ENCODE results near the gene LHFPL2.

Gene LHFPL2

GRCh38 chr5:78666041-78666444 lies 17.5 kb upstream of the LHFPL2 start:
- no peaks in the 10 kb centered on the region for H3K4me1 ChIP-seq (ENCODE audit: control insufficient read depth, insufficient read depth, low read length)
- 67 to 69% methylated on average over 2 to 3 of the region's 3 CpGs for WGBS, 2 experiments
- H3K4me3 ChIP-seq (ENCODE audit: insufficient read depth, low read depth, low read length), result no peak overlapping the region
- H3K9me3 ChIP-seq (ENCODE audit: control insufficient read depth, low read length), result no peaks in the 10 kb centered on the region
- no peaks in the 10 kb centered on the region for H3K36me3 ChIP-seq (ENCODE audit: control insufficient read depth, insufficient read depth, low read length)
- no peaks in the 10 kb centered on the region for H3K27me3 ChIP-seq (ENCODE audit: control insufficient read depth, insufficient read depth, low read length, poor library complexity, severe bottlenecking)
- no peak overlapping the region for H3K27ac ChIP-seq (ENCODE audit: insufficient read depth, low read depth, low read length, poor library complexity, severe bottlenecking)

- Histone ChIP-seq H3K36me3 (ENCODE audit: control insufficient read depth, insufficient read depth, low read length) (no peaks in the 10 kb centered on the region), H3K9me3 (ENCODE audit: control insufficient read depth, low read length) (no peaks in the 10 kb centered on the region), H3K27ac (ENCODE audit: insufficient read depth, low read depth, low read length, poor library complexity, severe bottlenecking) (no peak overlapping the region), H3K27me3 (ENCODE audit: control insufficient read depth, insufficient read depth, low read length, poor library complexity, severe bottlenecking) (no peaks in the 10 kb centered on the region), H3K4me1 (ENCODE audit: control insufficient read depth, insufficient read depth, low read length) (no peaks in the 10 kb centered on the region), H3K4me3 (ENCODE audit: insufficient read depth, low read depth, low read length) (no peak overlapping the region)
- WGBS, 2 experiments, result 85 to 94% methylated on average over 3 of the region's 3 CpGs
Observed at GRCh38 chr5:78665534-78665933, 17.0 kb upstream of the LHFPL2 start.

GRCh38 chr5:78662323-78662722 lies 13.8 kb upstream of the LHFPL2 start:
- Histone ChIP-seq H3K27ac (ENCODE audit: insufficient read depth, low read depth, low read length, poor library complexity, severe bottlenecking) (no peak overlapping the region), H3K9me3 (ENCODE audit: control insufficient read depth, low read length) (no peaks in the 10 kb centered on the region), H3K27me3 (ENCODE audit: control insufficient read depth, insufficient read depth, low read length, poor library complexity, severe bottlenecking) (no peaks in the 10 kb centered on the region), H3K36me3 (ENCODE audit: control insufficient read depth, insufficient read depth, low read length) (no peaks in the 10 kb centered on the region), H3K4me3 (ENCODE audit: insufficient read depth, low read depth, low read length) (no peak overlapping the region), H3K4me1 (ENCODE audit: control insufficient read depth, insufficient read depth, low read length) (no peaks in the 10 kb centered on the region)
- WGBS, 2 experiments, result 96 to 98% methylated on average over 1 of the region's 1 CpG

GRCh38 chr5:78661691-78662090 lies 13.1 kb upstream of the LHFPL2 start:
- H3K4me3 ChIP-seq (ENCODE audit: insufficient read depth, low read depth, low read length), result no peak overlapping the region
- no peaks in the 10 kb centered on the region for H3K36me3 ChIP-seq (ENCODE audit: control insufficient read depth, insufficient read depth, low read length)
- H3K27ac ChIP-seq (ENCODE audit: insufficient read depth, low read depth, low read length, poor library complexity, severe bottlenecking), result no peak overlapping the region
- no peaks in the 10 kb centered on the region for H3K9me3 ChIP-seq (ENCODE audit: control insufficient read depth, low read length)
- H3K4me1 ChIP-seq (ENCODE audit: control insufficient read depth, insufficient read depth, low read length), result no peaks in the 10 kb centered on the region
- no peaks in the 10 kb centered on the region for H3K27me3 ChIP-seq (ENCODE audit: control insufficient read depth, insufficient read depth, low read length, poor library complexity, severe bottlenecking)
- WGBS, 2 experiments, result 86 to 97% methylated on average over 1 of the region's 1 CpG

- Histone ChIP-seq H3K4me1 (ENCODE audit: control insufficient read depth, insufficient read depth, low read length) (no peaks in the 10 kb centered on the region), H3K9me3 (ENCODE audit: control insufficient read depth, low read length) (no peaks in the 10 kb centered on the region), H3K27me3 (ENCODE audit: control insufficient read depth, insufficient read depth, low read length, poor library complexity, severe bottlenecking) (no peaks in the 10 kb centered on the region), H3K27ac (ENCODE audit: insufficient read depth, low read depth, low read length, poor library complexity, severe bottlenecking) (no peak overlapping the region), H3K36me3 (ENCODE audit: control insufficient read depth, insufficient read depth, low read length) (no peaks in the 10 kb centered on the region), H3K4me3 (ENCODE audit: insufficient read depth, low read depth, low read length) (no peak overlapping the region)
- 100% methylated on average over 1 of the region's 1 CpG for WGBS, 2 experiments
Observed at GRCh38 chr5:78661044-78661443, 12.5 kb upstream of the LHFPL2 start.

GRCh38 chr5:78660401-78660800 lies 11.8 kb upstream of the LHFPL2 start:
- H3K27ac ChIP-seq (ENCODE audit: insufficient read depth, low read depth, low read length, poor library complexity, severe bottlenecking), result no peak overlapping the region
- H3K4me3 ChIP-seq (ENCODE audit: insufficient read depth, low read depth, low read length), result no peak overlapping the region
- no peaks in the 10 kb centered on the region for H3K27me3 ChIP-seq (ENCODE audit: control insufficient read depth, insufficient read depth, low read length, poor library complexity, severe bottlenecking)
- H3K4me1 ChIP-seq (ENCODE audit: control insufficient read depth, insufficient read depth, low read length), result no peaks in the 10 kb centered on the region
- no peaks in the 10 kb centered on the region for H3K9me3 ChIP-seq (ENCODE audit: control insufficient read depth, low read length)
- no peaks in the 10 kb centered on the region for H3K36me3 ChIP-seq (ENCODE audit: control insufficient read depth, insufficient read depth, low read length)
- WGBS, 2 experiments, result 100% methylated on average over 1 of the region's 1 CpG; no CpG with 5 or more reads in 1 of the 2 experiments

- no peaks in the 10 kb centered on the region for H3K36me3 ChIP-seq (ENCODE audit: control insufficient read depth, insufficient read depth, low read length)
- no peak overlapping the region for H3K4me3 ChIP-seq (ENCODE audit: insufficient read depth, low read depth, low read length)
- H3K4me1 ChIP-seq (ENCODE audit: control insufficient read depth, insufficient read depth, low read length), result no peaks in the 10 kb centered on the region
- H3K27ac ChIP-seq (ENCODE audit: insufficient read depth, low read depth, low read length, poor library complexity, severe bottlenecking), result no peak overlapping the region
- no peaks in the 10 kb centered on the region for H3K9me3 ChIP-seq (ENCODE audit: control insufficient read depth, low read length)
- 77 to 91% methylated on average over 3 of the region's 3 CpGs for WGBS, 2 experiments
- no peaks in the 10 kb centered on the region for H3K27me3 ChIP-seq (ENCODE audit: control insufficient read depth, insufficient read depth, low read length, poor library complexity, severe bottlenecking)
Observed at GRCh38 chr5:78659714-78660113, 11.1 kb upstream of the LHFPL2 start.

- Histone ChIP-seq H3K27me3 (ENCODE audit: control insufficient read depth, insufficient read depth, low read length, poor library complexity, severe bottlenecking) (no peaks in the 10 kb centered on the region), H3K9me3 (ENCODE audit: control insufficient read depth, low read length) (no peaks in the 10 kb centered on the region), H3K4me3 (ENCODE audit: insufficient read depth, low read depth, low read length) (no peak overlapping the region), H3K4me1 (ENCODE audit: control insufficient read depth, insufficient read depth, low read length) (no peaks in the 10 kb centered on the region), H3K36me3 (ENCODE audit: control insufficient read depth, insufficient read depth, low read length) (no peaks in the 10 kb centered on the region), H3K27ac (ENCODE audit: insufficient read depth, low read depth, low read length, poor library complexity, severe bottlenecking) (no peak overlapping the region)
- 91 to 93% methylated on average over 3 of the region's 3 CpGs for WGBS, 2 experiments
Observed at GRCh38 chr5:78659114-78659513, 10.5 kb upstream of the LHFPL2 start.

GRCh38 chr5:78657201-78657600 lies 8.6 kb upstream of the LHFPL2 start:
- H3K36me3 ChIP-seq (ENCODE audit: control insufficient read depth, insufficient read depth, low read length), result no peaks in the 10 kb centered on the region
- H3K27me3 ChIP-seq (ENCODE audit: control insufficient read depth, insufficient read depth, low read length, poor library complexity, severe bottlenecking), result no peaks in the 10 kb centered on the region
- H3K27ac ChIP-seq (ENCODE audit: insufficient read depth, low read depth, low read length, poor library complexity, severe bottlenecking), result no peak overlapping the region
- 96 to 97% methylated on average over 2 of the region's 2 CpGs for WGBS, 2 experiments
- H3K9me3 ChIP-seq (ENCODE audit: control insufficient read depth, low read length), result no peaks in the 10 kb centered on the region
- H3K4me3 ChIP-seq (ENCODE audit: insufficient read depth, low read depth, low read length), result no peak overlapping the region
- H3K4me1 ChIP-seq (ENCODE audit: control insufficient read depth, insufficient read depth, low read length), result no peaks in the 10 kb centered on the region

GRCh38 chr5:78655746-78656290 lies 7.2 kb upstream of the LHFPL2 start:
- Histone ChIP-seq H3K27me3 (ENCODE audit: control insufficient read depth, insufficient read depth, low read length, poor library complexity, severe bottlenecking) (no peaks in the 10 kb centered on the region), H3K27ac (ENCODE audit: insufficient read depth, low read depth, low read length, poor library complexity, severe bottlenecking) (no peak overlapping the region), H3K4me3 (ENCODE audit: insufficient read depth, low read depth, low read length) (no peak overlapping the region), H3K9me3 (ENCODE audit: control insufficient read depth, low read length) (no peaks in the 10 kb centered on the region), H3K4me1 (ENCODE audit: control insufficient read depth, insufficient read depth, low read length) (no peaks in the 10 kb centered on the region), H3K36me3 (ENCODE audit: control insufficient read depth, insufficient read depth, low read length) (no peaks in the 10 kb centered on the region)

- H3K9me3 ChIP-seq (ENCODE audit: control insufficient read depth, low read length), result no peaks in the 10 kb centered on the region
- H3K27me3 ChIP-seq (ENCODE audit: control insufficient read depth, insufficient read depth, low read length, poor library complexity, severe bottlenecking), result no peaks in the 10 kb centered on the region
- no peak overlapping the region for H3K4me3 ChIP-seq (ENCODE audit: insufficient read depth, low read depth, low read length)
- 89 to 93% methylated on average over 1 of the region's 1 CpG for WGBS, 2 experiments
- no peaks in the 10 kb centered on the region for H3K4me1 ChIP-seq (ENCODE audit: control insufficient read depth, insufficient read depth, low read length)
- no peak overlapping the region for H3K27ac ChIP-seq (ENCODE audit: insufficient read depth, low read depth, low read length, poor library complexity, severe bottlenecking)
- no peaks in the 10 kb centered on the region for H3K36me3 ChIP-seq (ENCODE audit: control insufficient read depth, insufficient read depth, low read length)
Observed at GRCh38 chr5:78654386-78654785, 5.8 kb upstream of the LHFPL2 start.
